ENCODE results near the gene NUPR1.
"Not testable (repeated sequence)": the region's sequence is repeated elsewhere in the genome, so short reads cannot be mapped to it uniquely, and the experiment has no call there.

The NUPR1 gene

GRCh38 chr16:28526201-28527099 lies 12.3 kb downstream of the NUPR1 start:
- DNase-seq, result no peak

GRCh38 chr16:28524681-28525171 lies 14.0 kb downstream of the NUPR1 start:
- no peak for DNase-seq

- DNase-seq, result no peak
These were observed 16.0 kb downstream of the NUPR1 start for GRCh38 chr16:28522792-28523191.

GRCh38 chr16:28521436-28521835 lies 17.3 kb downstream of the NUPR1 start:
- no peak for DNase-seq

GRCh38 chr16:28520672-28521071 lies 18.1 kb downstream of the NUPR1 start:
- no peak for DNase-seq

- DNase-seq, result no peak
These were observed 24.5 kb downstream of the NUPR1 start for GRCh38 chr16:28514246-28514645.

- DNase-seq, result no peak
These were observed 25.1 kb downstream of the NUPR1 start for GRCh38 chr16:28513484-28514181.

- no peak for DNase-seq
These were observed 26.7 kb downstream of the NUPR1 start for GRCh38 chr16:28511801-28512789.

- DNase-seq, result no peak
These were observed 27.7 kb downstream of the NUPR1 start for GRCh38 chr16:28511031-28511430.

GRCh38 chr16:28505489-28506137 lies 33.2 kb downstream of the NUPR1 start:
- DNase-seq, result no peak

GRCh38 chr16:28504707-28505404 lies 33.9 kb downstream of the NUPR1 start:
- DNase-seq, result no peak

- DNase-seq, result no peak
These were observed 35.1 kb downstream of the NUPR1 start for GRCh38 chr16:28503470-28504259.

GRCh38 chr16:28502290-28502689 lies 36.5 kb downstream of the NUPR1 start:
- no peak for DNase-seq

- DNase-seq, result no peak
These were observed 37.2 kb downstream of the NUPR1 start for GRCh38 chr16:28501258-28502232.

- not testable (repeated sequence) for DNase-seq
These were observed 38.1 kb downstream of the NUPR1 start for GRCh38 chr16:28500476-28501180.

- no peak for DNase-seq
These were observed 38.9 kb downstream of the NUPR1 start for GRCh38 chr16:28499854-28500253.

- no peak for DNase-seq
These were observed 40.0 kb downstream of the NUPR1 start for GRCh38 chr16:28498666-28499381.
